Neural progenitor cell (in vitro differentiated cells): Measurements from ENCODE around the gene KCNK10. TPM values are rescaled to one million over a fixed set of nuclear protein-coding genes. Genes with fewer than 3 reads are reported as not detected.
"Not testable (repeated sequence)": the region's sequence is repeated elsewhere in the genome, so short reads cannot be mapped to it uniquely, and the experiment has no call there.

Experiments used
- DNase-seq: peaks from one replicate; pipeline ENCODE4 v3.0.0-alpha.2; 2016; ENCODE audit warnings: low spot score
- H2AFZ ChIP-seq: fragments of 200-600 bp; sonication (generic); replicated peaks from 2 replicates; pipeline ENCODE4 v1.6.1; 2016; ENCODE audit warnings: antibody characterized with exemption
- H3F3A ChIP-seq: fragments of 200-600 bp; sonication (generic); 2 replicates; pipeline ENCODE4 v1.6.1; 2016; ENCODE audit warnings: antibody characterized with exemption, low read depth
- H3K27ac ChIP-seq: fragments of 200-600 bp; sonication (generic); 2 replicates; pipeline ENCODE4 v1.5.1; 2016; ENCODE audit warnings: mild to moderate bottlenecking
- H3K27me3 ChIP-seq: fragments of 200-600 bp; sonication (generic); 2 replicates; pipeline ENCODE4 v1.6.1; 2016; ENCODE audit warnings: mild to moderate bottlenecking, moderate library complexity
- H3K36me3 ChIP-seq: fragments of 200-600 bp; sonication (generic); 2 replicates; pipeline ENCODE4 v1.5.1; 2016
- H3K4me1 ChIP-seq: fragments of 200-600 bp; sonication (generic); 2 replicates; pipeline ENCODE4 v1.6.1; 2016; ENCODE audit warnings: mixed run types
- H3K4me2 ChIP-seq: fragments of 200-600 bp; sonication (generic); 2 replicates; pipeline ENCODE4 v1.6.1; 2016
- H3K4me3 ChIP-seq: fragments of 200-600 bp; sonication (generic); 2 replicates; pipeline ENCODE4 v1.5.1; 2016
- H3K79me2 ChIP-seq: fragments of 200-600 bp; sonication (generic); 2 replicates; pipeline ENCODE4 v1.6.1; 2016; ENCODE audit warnings: low read depth
- H3K9ac ChIP-seq: fragments of 200-600 bp; sonication (generic); 2 replicates; pipeline ENCODE4 v1.6.1; 2016
- H3K9me3 ChIP-seq: fragments of 200-600 bp; sonication (generic); 2 replicates; pipeline ENCODE4 v1.5.1; 2016; ENCODE audit warnings: low read depth
- H4K20me1 ChIP-seq: fragments of 200-600 bp; sonication (generic); 2 replicates; pipeline ENCODE4 v1.6.1; 2016; ENCODE audit warnings: low read depth
- H3K27ac Mint-ChIP-seq: 3 replicates; pipeline ENCODE4 v1.8.0; 2021; ENCODE audit warnings: mixed read lengths
- H3K27me3 Mint-ChIP-seq: 2 replicates; pipeline ENCODE4 v1.8.0; 2022; ENCODE audit warnings: low read depth, mild to moderate bottlenecking, inconsistent platforms, moderate library complexity, mixed read lengths; ENCODE audit not compliant: insufficient read depth
- H3K36me3 Mint-ChIP-seq: 3 replicates; pipeline ENCODE4 v1.8.0; 2021; ENCODE audit warnings: mixed read lengths
- H3K4me1 Mint-ChIP-seq: 3 replicates; pipeline ENCODE4 v1.8.0; 2021; ENCODE audit warnings: mixed read lengths
- H3K4me3 Mint-ChIP-seq: 3 replicates; pipeline ENCODE4 v1.8.0; 2021; ENCODE audit warnings: mild to moderate bottlenecking, moderate library complexity, mixed read lengths
- H3K9me3 Mint-ChIP-seq: 3 replicates; pipeline ENCODE4 v1.8.0; 2020; ENCODE audit warnings: mixed read lengths
- EZH2 ChIP-seq: fragments of 200-600 bp; sonication (generic); IDR thresholded peaks from 2 replicates; pipeline ENCODE4 v1.6.1; 2017; ENCODE audit warnings: antibody characterized with exemption, mild to moderate bottlenecking, moderate library complexity
- EZH2phosphoT487 ChIP-seq: fragments of 200-600 bp; sonication (generic); IDR thresholded peaks from 2 replicates; pipeline ENCODE4 v1.6.1; 2017; ENCODE audit warnings: antibody characterized with exemption
- total RNA-seq: library from RNA; depleted of rRNA; stranded (reverse); fragments of >200 nt; gene quantifications from 2 replicates; pipeline ENCODE4 v1.2.3, GENCODE V29; 2015; ENCODE audit warnings: low replicate concordance
- TF ChIP-seq, protein P1 (sequence below): fragments of 200-600 bp; sonication (generic); IDR thresholded peaks from 2 replicates; pipeline ENCODE4 v1.5.1; 2017; ENCODE audit warnings: antibody characterized with exemption, mild to moderate bottlenecking

Gene KCNK10
- total RNA-seq, 1 donor from 2014 or later = 6.9 TPM

DNA sequence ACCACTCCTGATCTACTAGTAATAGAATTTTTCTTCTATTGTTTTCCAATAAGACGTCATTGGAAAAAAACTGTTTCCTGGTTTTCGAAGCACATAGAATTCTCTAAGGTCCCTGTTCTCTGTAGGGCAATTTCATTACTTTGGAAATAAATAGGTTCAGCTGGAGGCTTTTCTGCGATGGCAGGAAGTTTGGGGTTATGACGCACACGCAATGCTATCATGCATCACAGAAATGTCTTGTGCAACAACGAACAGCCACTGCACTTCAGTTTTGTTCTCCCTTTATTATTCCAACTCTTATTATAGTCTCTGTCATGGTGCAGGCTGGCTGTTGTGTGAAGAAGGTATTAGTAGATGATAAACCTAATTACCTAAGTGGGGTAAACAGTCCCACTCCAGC, 59.0 kb downstream of the KCNK10 start:
- Histone ChIP-seq H2AFZ (no peak overlapping the region), H3K36me3 (no peaks in the 10 kb centered on the region), H3K27me3 (no peaks in the 10 kb centered on the region), H3K9me3 (no peaks in the 10 kb centered on the region), H3K9ac (no peak overlapping the region), H3K4me3 (no peak overlapping the region), H4K20me1 (no peaks in the 10 kb centered on the region), H3F3A (no peaks in the 10 kb centered on the region), H3K27ac (no peak overlapping the region), H3K79me2 (no peaks in the 10 kb centered on the region), H3K4me1 (no peaks in the 10 kb centered on the region), H3K4me2 (no peak overlapping the region)
- Mint-ChIP-seq H3K27me3 (no peaks in the 10 kb centered on the region), H3K4me1 (peaks cover 4% of the 10 kb centered on the region), H3K9me3 (peaks cover 14% of the 10 kb centered on the region), H3K4me3 (no peak overlapping the region), H3K27ac (no peak overlapping the region), H3K36me3 (peaks cover 38% of the 10 kb centered on the region)
- DNase-seq = no peak
- TF ChIP-seq EZH2 = no peak
- TF ChIP-seq, protein P1, sequence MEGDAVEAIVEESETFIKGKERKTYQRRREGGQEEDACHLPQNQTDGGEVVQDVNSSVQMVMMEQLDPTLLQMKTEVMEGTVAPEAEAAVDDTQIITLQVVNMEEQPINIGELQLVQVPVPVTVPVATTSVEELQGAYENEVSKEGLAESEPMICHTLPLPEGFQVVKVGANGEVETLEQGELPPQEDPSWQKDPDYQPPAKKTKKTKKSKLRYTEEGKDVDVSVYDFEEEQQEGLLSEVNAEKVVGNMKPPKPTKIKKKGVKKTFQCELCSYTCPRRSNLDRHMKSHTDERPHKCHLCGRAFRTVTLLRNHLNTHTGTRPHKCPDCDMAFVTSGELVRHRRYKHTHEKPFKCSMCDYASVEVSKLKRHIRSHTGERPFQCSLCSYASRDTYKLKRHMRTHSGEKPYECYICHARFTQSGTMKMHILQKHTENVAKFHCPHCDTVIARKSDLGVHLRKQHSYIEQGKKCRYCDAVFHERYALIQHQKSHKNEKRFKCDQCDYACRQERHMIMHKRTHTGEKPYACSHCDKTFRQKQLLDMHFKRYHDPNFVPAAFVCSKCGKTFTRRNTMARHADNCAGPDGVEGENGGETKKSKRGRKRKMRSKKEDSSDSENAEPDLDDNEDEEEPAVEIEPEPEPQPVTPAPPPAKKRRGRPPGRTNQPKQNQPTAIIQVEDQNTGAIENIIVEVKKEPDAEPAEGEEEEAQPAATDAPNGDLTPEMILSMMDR = no peak
- no peak for TF ChIP-seq EZH2phosphoT487

DNA sequence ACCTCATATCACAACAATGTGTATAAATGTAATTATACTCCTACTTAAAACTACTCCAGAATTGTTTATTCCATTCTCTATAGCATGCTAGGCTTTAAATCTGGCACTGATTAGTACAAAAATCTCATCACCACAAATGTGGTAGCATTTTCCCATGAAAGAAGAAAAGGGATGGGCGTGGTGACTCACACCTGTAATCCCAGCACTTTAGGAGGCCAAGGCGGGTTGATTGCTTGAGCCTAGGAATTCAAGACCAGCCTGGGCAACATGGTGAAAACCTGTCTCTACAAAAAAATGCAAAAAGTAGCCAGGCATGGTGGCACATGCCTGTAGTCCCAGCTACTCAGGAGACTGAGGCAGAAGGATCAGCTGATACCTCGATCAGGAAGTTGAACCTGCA, 61.8 kb downstream of the KCNK10 start:
- not testable (repeated sequence) for DNase-seq, H3K36me3 ChIP-seq, H3K79me2 ChIP-seq

DNA sequence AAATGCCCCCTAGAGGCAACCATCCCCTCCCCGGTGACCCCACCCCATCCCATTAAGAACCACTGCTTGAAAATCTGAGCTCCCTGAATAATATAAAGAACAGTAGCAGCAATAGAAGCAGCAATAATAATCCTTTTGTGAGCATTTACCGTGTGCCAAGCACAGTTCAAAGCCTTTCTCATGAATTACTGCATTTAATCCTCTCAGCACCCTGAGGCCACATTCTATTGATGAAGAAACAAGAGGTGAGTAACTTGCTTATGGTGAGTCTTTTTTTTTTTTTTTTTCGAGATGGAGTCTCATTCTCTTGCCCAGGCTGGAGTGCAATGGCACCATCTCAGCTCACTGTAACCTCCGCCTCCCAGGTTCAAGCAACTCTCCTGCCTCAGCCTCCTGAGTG, 65.0 kb downstream of the KCNK10 start:
- Mint-ChIP-seq H3K27ac (no peak overlapping the region), H3K27me3 (no peaks in the 10 kb centered on the region), H3K9me3 (no peaks in the 10 kb centered on the region), H3K36me3 (peaks cover 49% of the 10 kb centered on the region), H3K4me3 (peak overlapping the region; percentile 9), H3K4me1 (peaks cover 34% of the 10 kb centered on the region)
- no peak overlapping the region for H3K4me3 ChIP-seq
- H3K27ac ChIP-seq = no peak overlapping the region
- H3K4me2 ChIP-seq = no peak overlapping the region
- TF ChIP-seq EZH2phosphoT487 (no peak), EZH2 (no peak)
- TF ChIP-seq, protein P1 = no peak
- H3K27me3 ChIP-seq = no peaks in the 10 kb centered on the region
- H3K4me1 ChIP-seq = peaks cover 25% of the 10 kb centered on the region
- no peak overlapping the region for H2AFZ ChIP-seq
- peaks cover 14% of the 10 kb centered on the region for H3F3A ChIP-seq
- no peaks in the 10 kb centered on the region for H3K79me2 ChIP-seq
- no peak for DNase-seq
- no peaks in the 10 kb centered on the region for H3K9me3 ChIP-seq
- H3K36me3 ChIP-seq = no peaks in the 10 kb centered on the region
- H4K20me1 ChIP-seq = no peaks in the 10 kb centered on the region
- no peak overlapping the region for H3K9ac ChIP-seq

More for the DNA sequence above, 61.8 kb downstream of the KCNK10 start:
- not testable (repeated sequence) for H3K9me3 ChIP-seq, H3K9ac ChIP-seq, H3K27me3 Mint-ChIP-seq, H3K27ac ChIP-seq, H3K4me3 ChIP-seq, H2AFZ ChIP-seq, H3K4me2 ChIP-seq, H3F3A ChIP-seq, H3K27me3 ChIP-seq, H4K20me1 ChIP-seq, H3K27ac Mint-ChIP-seq, H3K4me3 Mint-ChIP-seq
- Mint-ChIP-seq H3K9me3 (peaks cover 10% of the 10 kb centered on the region), H3K4me1 (peaks cover 25% of the 10 kb centered on the region), H3K36me3 (peaks cover 45% of the 10 kb centered on the region)
- peaks cover 15% of the 10 kb centered on the region for H3K4me1 ChIP-seq

DNA sequence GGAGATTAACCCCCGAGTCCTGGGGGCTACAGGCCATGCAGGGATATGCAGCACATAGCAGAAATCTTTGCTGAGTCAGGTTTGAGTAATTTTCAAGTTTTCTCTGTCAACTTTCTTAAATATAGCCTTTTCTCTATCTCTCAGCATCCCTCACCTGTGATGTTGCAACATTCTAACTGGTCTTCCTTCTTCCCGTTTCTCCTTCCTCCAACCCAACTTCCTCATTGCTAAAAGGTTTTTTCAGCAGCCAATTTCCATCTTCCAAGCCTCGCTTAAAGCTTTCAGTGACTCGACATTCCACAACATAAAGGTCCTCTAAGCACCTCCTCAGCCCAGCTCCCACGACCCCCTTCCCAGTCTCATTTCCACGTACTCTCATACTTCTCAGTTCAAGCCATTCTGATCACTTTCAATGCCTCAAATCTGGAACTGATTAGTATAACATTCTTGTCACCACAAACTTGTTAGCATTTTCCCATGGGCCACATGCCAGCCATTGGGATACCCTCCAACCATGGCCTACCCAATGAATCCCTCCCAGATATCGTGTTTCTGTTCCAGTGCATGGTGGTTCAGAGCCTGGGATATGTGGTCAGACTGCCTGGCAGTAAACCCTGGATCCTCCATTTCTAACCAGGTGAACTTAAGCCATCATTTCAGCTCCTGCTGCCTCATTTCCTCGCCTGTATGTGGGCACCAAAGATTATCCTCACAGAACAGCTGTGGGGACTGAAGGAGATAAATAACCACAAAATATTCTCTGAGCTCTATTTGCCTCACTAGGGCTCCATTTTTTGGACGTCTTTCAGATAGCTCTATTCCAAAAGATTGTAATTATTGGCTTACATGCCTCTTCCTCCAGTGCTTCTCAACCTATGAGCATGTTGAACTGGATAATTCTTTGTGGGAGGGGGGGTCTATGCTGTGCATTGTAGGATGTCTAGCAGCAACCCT, 65.8 kb downstream of the KCNK10 start:
- DNase-seq = no peak
- Histone ChIP-seq H3K4me3 (no peak overlapping the region), H3K79me2 (no peaks in the 10 kb centered on the region), H3K27me3 (no peaks in the 10 kb centered on the region), H3K4me2 (peak overlapping the region; percentile 8), H2AFZ (no peak overlapping the region), H3K4me1 (peaks cover 29% of the 10 kb centered on the region), H3F3A (peaks cover 14% of the 10 kb centered on the region), H3K36me3 (no peaks in the 10 kb centered on the region), H3K9me3 (no peaks in the 10 kb centered on the region), H3K9ac (no peak overlapping the region), H4K20me1 (no peaks in the 10 kb centered on the region), H3K27ac (no peak overlapping the region)
- Mint-ChIP-seq H3K9me3 (no peaks in the 10 kb centered on the region), H3K4me1 (peaks cover 42% of the 10 kb centered on the region), H3K4me3 (peak overlapping the region; percentile 9), H3K27ac (peak overlapping the region; percentile 9), H3K27me3 (no peaks in the 10 kb centered on the region), H3K36me3 (peaks cover 42% of the 10 kb centered on the region)
- TF ChIP-seq EZH2phosphoT487 = no peak
